ENCODE data around the gene ZNF221. TPM values are rescaled to one million over a fixed set of nuclear protein-coding genes. Genes with fewer than 3 reads are reported as not detected.

ZNF221 gene
- total RNA-seq, 1 experiment from 2014 or later, result 6.2 TPM

GRCh38 chr19:43914051-43914450, 37.0 kb upstream of the ZNF221 start:
- ChIA-PET POLR2A (no interaction called here), CTCF (no interaction called here)
- peaks cover 2% of the 10 kb centered on the region; the same call in 1 of the 2 replicates for H3K36me3 ChIP-seq (ENCODE audit: control insufficient read depth, insufficient read depth, low read length)
- intact Hi-C loops (cut with micrococcal nuclease; ENCODE audit: unreplicated experiment), result no loop called here
- Mint-ChIP-seq H3K9me3 (ENCODE audit: unreplicated experiment) (peaks cover 45% of the 10 kb centered on the region), H3K4me3 (ENCODE audit: unreplicated experiment) (no peak overlapping the region), H3K27ac (ENCODE audit: unreplicated experiment) (no peak overlapping the region), H3K4me1 (ENCODE audit: low read depth, unreplicated experiment) (no peaks in the 10 kb centered on the region), H3K36me3 (ENCODE audit: insufficient read depth, unreplicated experiment) (peaks cover 57% of the 10 kb centered on the region), H3K27me3 (ENCODE audit: insufficient read depth, unreplicated experiment) (no peaks in the 10 kb centered on the region)
- H3K9me3 ChIP-seq, result peaks cover 30% of the 10 kb centered on the region
- BruUV-seq (replicated peaks), result no TSS peak
- no peak for DNase-seq
- H3K4me3 ChIP-seq (ENCODE audit: low read depth, low read length), result no peak overlapping the region
- no peak for TF ChIP-seq CTCF (IDR thresholded peaks at IDR 0.05; ENCODE audit: insufficient read depth in 1 of 2, low read depth in 1 of 2, low read length in 1 of 2, severe bottlenecking in 1 of 2, unreplicated experiment in 1 of 2)
- H3K4me1 ChIP-seq, result no peaks in the 10 kb centered on the region
- H3K27me3 ChIP-seq (replicated peaks; ENCODE audit: control insufficient read depth, insufficient read depth, low read length), result no peaks in the 10 kb centered on the region

- ChIA-PET CTCF (no interaction called here), POLR2A (no interaction called here)
- Mint-ChIP-seq H3K36me3 (ENCODE audit: insufficient read depth, unreplicated experiment) (peaks cover 51% of the 10 kb centered on the region), H3K27ac (ENCODE audit: unreplicated experiment) (no peak overlapping the region), H3K4me3 (ENCODE audit: unreplicated experiment) (no peak overlapping the region), H3K4me1 (ENCODE audit: low read depth, unreplicated experiment) (no peaks in the 10 kb centered on the region), H3K9me3 (ENCODE audit: unreplicated experiment) (no peaks in the 10 kb centered on the region), H3K27me3 (ENCODE audit: insufficient read depth, unreplicated experiment) (no peaks in the 10 kb centered on the region)
- no peak for DNase-seq
- H3K4me3 ChIP-seq (ENCODE audit: low read depth, low read length), result no peak overlapping the region
- TF ChIP-seq CTCF (IDR thresholded peaks at IDR 0.05; ENCODE audit: insufficient read depth in 1 of 2, low read depth in 1 of 2, low read length in 1 of 2, severe bottlenecking in 1 of 2, unreplicated experiment in 1 of 2), result no peak
- intact Hi-C loops (cut with micrococcal nuclease; ENCODE audit: unreplicated experiment), result no loop called here
- no peaks in the 10 kb centered on the region for H3K27me3 ChIP-seq (replicated peaks; ENCODE audit: control insufficient read depth, insufficient read depth, low read length)
- peaks cover 4% of the 10 kb centered on the region for H3K36me3 ChIP-seq (ENCODE audit: control insufficient read depth, insufficient read depth, low read length)
- no peaks in the 10 kb centered on the region; the same call in 1 of the 2 replicates for H3K9me3 ChIP-seq
- H3K4me1 ChIP-seq, result no peaks in the 10 kb centered on the region
- BruUV-seq (replicated peaks), result no TSS peak
These were observed 27.2 kb upstream of the ZNF221 start for GRCh38 chr19:43923875-43924274.

GRCh38 chr19:43928820-43929219, 22.2 kb upstream of the ZNF221 start:
- TF ChIP-seq CTCF (IDR thresholded peaks at IDR 0.05; ENCODE audit: insufficient read depth in 1 of 2, low read depth in 1 of 2, low read length in 1 of 2, severe bottlenecking in 1 of 2, unreplicated experiment in 1 of 2), result no peak
- no peaks in the 10 kb centered on the region for H3K4me1 ChIP-seq
- intact Hi-C loops (cut with micrococcal nuclease; ENCODE audit: unreplicated experiment), result no loop called here
- no peaks in the 10 kb centered on the region for H3K27me3 ChIP-seq (replicated peaks; ENCODE audit: control insufficient read depth, insufficient read depth, low read length)
- no peaks in the 10 kb centered on the region for H3K9me3 ChIP-seq
- Mint-ChIP-seq H3K27ac (ENCODE audit: unreplicated experiment) (no peak overlapping the region), H3K4me3 (ENCODE audit: unreplicated experiment) (no peak overlapping the region), H3K36me3 (ENCODE audit: insufficient read depth, unreplicated experiment) (peaks cover 52% of the 10 kb centered on the region), H3K9me3 (ENCODE audit: unreplicated experiment) (no peaks in the 10 kb centered on the region), H3K4me1 (ENCODE audit: low read depth, unreplicated experiment) (no peaks in the 10 kb centered on the region), H3K27me3 (ENCODE audit: insufficient read depth, unreplicated experiment) (no peaks in the 10 kb centered on the region)
- POLR2A ChIA-PET, result no interaction called here
- no TSS peak for BruUV-seq (replicated peaks)
- CTCF ChIA-PET, result no interaction called here
- no peak overlapping the region for H3K4me3 ChIP-seq (ENCODE audit: low read depth, low read length)
- H3K36me3 ChIP-seq (ENCODE audit: control insufficient read depth, insufficient read depth, low read length), result no peaks in the 10 kb centered on the region; the same call in 1 of the 2 replicates
- DNase-seq, result no peak
